HuH-7.5 (cell line): ENCODE data around the gene XRN1.
"Not testable (repeated sequence)": the region's sequence is repeated elsewhere in the genome, so short reads cannot be mapped to it uniquely, and the experiment has no call there.

Experiments used
- DNase-seq: peaks from one replicate; pipeline ENCODE4 v3.0.0; 2011; ENCODE audit warnings: low spot score

Gene XRN1, protein sequence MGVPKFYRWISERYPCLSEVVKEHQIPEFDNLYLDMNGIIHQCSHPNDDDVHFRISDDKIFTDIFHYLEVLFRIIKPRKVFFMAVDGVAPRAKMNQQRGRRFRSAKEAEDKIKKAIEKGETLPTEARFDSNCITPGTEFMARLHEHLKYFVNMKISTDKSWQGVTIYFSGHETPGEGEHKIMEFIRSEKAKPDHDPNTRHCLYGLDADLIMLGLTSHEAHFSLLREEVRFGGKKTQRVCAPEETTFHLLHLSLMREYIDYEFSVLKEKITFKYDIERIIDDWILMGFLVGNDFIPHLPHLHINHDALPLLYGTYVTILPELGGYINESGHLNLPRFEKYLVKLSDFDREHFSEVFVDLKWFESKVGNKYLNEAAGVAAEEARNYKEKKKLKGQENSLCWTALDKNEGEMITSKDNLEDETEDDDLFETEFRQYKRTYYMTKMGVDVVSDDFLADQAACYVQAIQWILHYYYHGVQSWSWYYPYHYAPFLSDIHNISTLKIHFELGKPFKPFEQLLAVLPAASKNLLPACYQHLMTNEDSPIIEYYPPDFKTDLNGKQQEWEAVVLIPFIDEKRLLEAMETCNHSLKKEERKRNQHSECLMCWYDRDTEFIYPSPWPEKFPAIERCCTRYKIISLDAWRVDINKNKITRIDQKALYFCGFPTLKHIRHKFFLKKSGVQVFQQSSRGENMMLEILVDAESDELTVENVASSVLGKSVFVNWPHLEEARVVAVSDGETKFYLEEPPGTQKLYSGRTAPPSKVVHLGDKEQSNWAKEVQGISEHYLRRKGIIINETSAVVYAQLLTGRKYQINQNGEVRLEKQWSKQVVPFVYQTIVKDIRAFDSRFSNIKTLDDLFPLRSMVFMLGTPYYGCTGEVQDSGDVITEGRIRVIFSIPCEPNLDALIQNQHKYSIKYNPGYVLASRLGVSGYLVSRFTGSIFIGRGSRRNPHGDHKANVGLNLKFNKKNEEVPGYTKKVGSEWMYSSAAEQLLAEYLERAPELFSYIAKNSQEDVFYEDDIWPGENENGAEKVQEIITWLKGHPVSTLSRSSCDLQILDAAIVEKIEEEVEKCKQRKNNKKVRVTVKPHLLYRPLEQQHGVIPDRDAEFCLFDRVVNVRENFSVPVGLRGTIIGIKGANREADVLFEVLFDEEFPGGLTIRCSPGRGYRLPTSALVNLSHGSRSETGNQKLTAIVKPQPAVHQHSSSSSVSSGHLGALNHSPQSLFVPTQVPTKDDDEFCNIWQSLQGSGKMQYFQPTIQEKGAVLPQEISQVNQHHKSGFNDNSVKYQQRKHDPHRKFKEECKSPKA (N-terminal part only)

GRCh38 chr3:142447852-142448823 lies at the start of gene XRN1:
Gene XRN1 (minus strand): TSS chr3:142448037. CDS start chr3:142447944, 93 bp downstream.
- DNase-seq = peak; percentile 86

- no peak for DNase-seq
Measured at GRCh38 chr3:142495103-142495502, 47.3 kb upstream of the XRN1 start.

- no peak for DNase-seq
Measured at GRCh38 chr3:142492184-142492583, 44.3 kb upstream of the XRN1 start.

GRCh38 chr3:142489572-142490323 lies 41.9 kb upstream of the XRN1 start:
- DNase-seq = no peak

DNA sequence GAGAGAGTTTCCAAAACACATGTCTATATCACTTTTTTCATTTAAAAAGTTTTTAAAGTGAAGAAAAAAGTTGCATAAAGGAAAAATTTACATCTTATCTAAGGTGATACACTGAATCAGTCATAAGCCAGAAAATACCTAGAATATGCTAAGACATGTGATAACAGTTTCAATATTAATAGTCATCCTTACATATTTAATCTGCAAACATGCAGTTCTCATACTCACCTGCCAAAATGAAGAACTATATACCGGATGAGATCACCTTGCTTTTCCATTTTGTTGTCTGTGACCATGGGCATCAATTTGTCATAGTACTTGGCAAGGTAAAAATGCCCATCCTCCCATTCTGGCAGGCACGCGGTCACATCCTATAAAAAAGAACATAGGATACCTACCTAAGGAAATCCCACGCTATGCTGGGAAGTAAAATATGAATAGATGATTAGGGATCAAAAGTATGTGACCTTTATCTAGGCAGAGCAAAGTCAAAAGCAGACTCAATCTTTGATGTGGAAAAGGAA lies 37.1 kb upstream of the XRN1 start:
- no peak for DNase-seq

DNA sequence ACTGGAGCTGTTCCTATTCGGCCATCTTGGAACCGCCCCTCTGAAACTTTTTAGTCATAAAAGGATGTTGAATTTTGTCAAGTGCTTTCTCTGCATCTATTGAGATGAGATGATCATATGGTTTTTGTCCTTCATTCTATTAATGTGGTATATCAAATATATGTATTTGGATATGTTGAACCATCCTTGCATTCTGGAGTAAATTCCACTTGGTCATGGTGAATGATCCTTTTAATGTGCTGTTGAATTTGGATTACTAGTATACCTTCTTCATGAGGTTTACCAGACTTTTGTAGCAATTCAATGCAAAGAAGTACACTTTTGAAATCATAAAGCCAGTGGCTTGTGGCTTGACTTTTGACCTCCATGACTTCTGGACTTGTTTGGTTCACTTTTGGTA lies 33.4 kb upstream of the XRN1 start:
- no peak for DNase-seq

DNA sequence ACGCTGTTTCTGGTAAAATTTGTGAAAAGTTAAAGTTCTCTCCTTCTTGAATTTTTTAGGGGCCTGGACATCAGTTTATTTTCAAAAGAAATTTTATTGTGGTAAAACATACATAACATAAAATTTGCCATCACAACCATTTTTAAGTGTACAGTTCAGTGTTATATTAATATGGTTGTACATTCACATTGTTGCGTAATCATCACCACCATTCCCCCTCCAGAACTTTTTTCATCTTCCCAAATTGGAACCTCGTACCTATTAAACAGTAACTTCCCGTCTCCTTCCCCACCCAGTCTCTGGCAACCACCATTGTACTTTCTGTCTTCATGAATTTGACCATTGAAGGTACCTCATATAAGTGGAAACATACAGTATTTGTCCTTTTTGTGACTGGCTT lies 23.0 kb upstream of the XRN1 start:
- no peak for DNase-seq

DNA sequence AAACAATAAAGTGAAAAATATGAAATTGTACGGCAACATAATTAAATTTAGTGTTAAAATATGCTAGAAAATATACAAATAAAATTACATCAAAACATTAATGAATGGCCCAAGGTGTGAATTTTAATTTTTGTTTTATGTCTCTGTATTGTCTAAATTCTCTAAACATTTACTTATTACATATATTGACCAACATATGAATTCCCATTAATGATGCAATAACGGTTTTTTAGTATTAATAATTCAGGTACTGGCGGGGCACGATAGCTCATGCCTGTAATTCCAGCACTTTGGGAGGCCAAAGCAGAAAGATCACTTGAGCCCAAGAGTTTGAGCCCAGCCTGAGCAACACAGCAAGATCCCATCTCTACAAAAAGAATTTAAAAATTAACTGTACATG lies 20.6 kb upstream of the XRN1 start:
- DNase-seq = no peak

GRCh38 chr3:142467768-142468167 lies 19.9 kb upstream of the XRN1 start:
- no peak for DNase-seq

- DNase-seq = no peak
Measured at GRCh38 chr3:142460689-142461088, 12.9 kb upstream of the XRN1 start.

- no peak for DNase-seq
Measured at GRCh38 chr3:142459929-142460328, 12.1 kb upstream of the XRN1 start.

- DNase-seq = no peak
Measured at GRCh38 chr3:142459096-142459495, 11.3 kb upstream of the XRN1 start.

- no peak for DNase-seq
Measured at GRCh38 chr3:142450881-142451280, 3.0 kb upstream of the XRN1 start.

DNA sequence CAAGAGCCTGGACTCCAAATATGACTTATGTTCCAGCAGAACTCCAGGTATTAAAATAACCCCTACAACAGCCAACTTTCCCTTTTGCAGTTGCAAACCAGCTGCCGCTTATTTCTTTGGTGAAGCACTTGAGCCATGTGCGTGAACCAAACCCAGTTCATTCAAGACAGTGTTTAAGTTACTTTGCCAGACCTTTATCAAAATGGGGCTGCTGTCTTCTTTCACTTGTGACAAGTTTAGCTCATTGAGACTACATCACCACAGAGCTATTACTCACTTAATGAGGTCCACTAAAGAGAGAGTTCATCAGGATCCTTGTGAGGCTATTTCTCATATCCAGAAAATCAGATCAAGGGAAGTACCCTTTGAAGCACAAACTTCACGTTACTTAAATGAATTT lies 2.4 kb upstream of the XRN1 start:
- DNase-seq = no peak

- DNase-seq = no peak
Measured at GRCh38 chr3:142447301-142447851, 461 bp downstream of the XRN1 start.

GRCh38 chr3:142445816-142446254 lies 2.0 kb downstream of the XRN1 start:
- DNase-seq = no peak

DNA sequence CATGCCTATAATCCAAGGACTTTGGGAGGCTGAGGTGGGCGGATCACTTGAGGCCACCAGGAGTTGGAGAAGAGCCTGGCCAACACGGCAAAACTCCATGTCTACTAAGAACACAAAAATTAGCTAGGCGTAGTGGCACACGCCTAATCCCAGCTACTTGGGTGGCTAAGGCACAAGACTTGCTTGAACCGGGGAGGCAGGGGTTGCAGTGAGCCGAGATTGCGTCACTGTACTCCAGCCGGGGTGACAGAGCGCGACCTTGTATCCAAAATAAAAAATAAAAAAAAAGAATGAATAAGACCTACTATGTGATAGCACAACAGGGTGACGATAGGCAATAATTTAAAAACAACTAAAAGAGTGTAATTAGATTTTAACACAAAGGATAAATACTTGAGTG lies 3.5 kb downstream of the XRN1 start:
- DNase-seq = no peak

DNA sequence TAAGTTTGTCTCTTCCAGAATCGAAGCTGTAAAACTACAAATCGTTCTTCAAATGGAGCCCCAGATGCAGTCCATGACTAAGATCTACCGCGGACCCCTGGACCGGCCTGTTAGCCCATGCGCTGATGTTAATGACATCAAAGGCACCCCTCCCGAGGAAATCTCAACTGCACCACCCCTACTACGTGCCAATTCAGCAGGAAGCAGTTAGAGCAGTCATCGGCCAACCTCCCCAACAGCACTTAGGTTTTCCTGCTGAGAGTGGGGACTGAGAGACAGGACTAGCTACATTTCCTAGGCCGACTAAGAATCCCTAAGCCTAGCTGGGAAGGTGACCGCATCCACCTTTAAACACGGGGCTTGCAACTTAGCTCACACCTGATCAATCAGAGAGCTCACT lies 4.8 kb downstream of the XRN1 start:
- DNase-seq = not testable (repeated sequence)

DNA sequence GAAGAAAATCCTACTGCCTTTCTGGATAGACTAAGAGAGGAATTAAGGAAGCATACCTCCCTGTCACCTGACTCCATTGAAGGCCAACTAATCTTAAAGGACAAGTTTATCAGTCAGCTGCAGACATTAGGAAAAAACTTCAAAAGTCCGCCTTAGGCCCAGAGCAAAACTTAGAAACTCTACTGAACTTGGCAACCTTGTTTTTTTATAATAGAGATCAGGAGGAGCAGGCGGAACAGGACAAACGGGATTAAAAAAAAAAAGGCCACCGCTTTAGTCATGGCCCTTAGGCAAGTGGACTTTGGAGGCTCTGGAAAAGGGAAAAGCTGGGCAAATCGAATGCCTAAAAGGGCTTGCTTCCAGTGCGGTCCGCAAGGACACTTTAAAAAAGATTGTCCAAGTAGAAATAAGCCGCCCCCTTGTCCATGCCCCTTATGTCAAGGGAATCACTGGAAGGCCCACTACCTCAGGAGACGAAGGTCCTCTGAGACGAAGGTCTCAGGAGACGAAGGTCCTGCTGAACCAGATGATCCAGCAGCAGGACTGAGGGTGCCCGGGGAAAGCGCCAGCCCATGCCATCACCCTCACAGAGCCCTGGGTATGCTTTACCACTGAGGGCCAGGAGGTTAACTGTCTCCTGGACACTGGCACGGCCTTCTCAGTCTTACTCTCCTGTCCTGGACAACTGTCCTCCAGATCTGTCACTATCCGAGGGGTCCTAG lies 8.2 kb downstream of the XRN1 start:
- not testable (repeated sequence) for DNase-seq
